ENCODE data around the gene NDUFS5. TPM values are rescaled to one million over a fixed set of nuclear protein-coding genes. Genes with fewer than 3 reads are reported as not detected.

The NDUFS5 gene
- total RNA-seq, 2 donors from 2014 or later: 295 to 349 TPM

GRCh38 chr1:39026866-39027507 is 837 bp downstream of the NDUFS5 start:
- H3K36me3 ChIP-seq (ENCODE audit: control insufficient read depth, insufficient read depth, low read length): peaks cover 32% of the 10 kb centered on the region
- H3K4me3 Mint-ChIP-seq: peak overlapping the region; percentile 81
- H3K27ac ChIP-seq (ENCODE audit: low read depth, low read length): peak overlapping the region; percentile 95
- H3K27ac Mint-ChIP-seq: peak overlapping the region; percentile 98
- TF ChIP-seq, protein P1, sequence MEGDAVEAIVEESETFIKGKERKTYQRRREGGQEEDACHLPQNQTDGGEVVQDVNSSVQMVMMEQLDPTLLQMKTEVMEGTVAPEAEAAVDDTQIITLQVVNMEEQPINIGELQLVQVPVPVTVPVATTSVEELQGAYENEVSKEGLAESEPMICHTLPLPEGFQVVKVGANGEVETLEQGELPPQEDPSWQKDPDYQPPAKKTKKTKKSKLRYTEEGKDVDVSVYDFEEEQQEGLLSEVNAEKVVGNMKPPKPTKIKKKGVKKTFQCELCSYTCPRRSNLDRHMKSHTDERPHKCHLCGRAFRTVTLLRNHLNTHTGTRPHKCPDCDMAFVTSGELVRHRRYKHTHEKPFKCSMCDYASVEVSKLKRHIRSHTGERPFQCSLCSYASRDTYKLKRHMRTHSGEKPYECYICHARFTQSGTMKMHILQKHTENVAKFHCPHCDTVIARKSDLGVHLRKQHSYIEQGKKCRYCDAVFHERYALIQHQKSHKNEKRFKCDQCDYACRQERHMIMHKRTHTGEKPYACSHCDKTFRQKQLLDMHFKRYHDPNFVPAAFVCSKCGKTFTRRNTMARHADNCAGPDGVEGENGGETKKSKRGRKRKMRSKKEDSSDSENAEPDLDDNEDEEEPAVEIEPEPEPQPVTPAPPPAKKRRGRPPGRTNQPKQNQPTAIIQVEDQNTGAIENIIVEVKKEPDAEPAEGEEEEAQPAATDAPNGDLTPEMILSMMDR (conservative IDR thresholded peaks at IDR 0.05): no peak
- no peaks in the 10 kb centered on the region for H3K4me1 ChIP-seq (ENCODE audit: control insufficient read depth, insufficient read depth, low read length)
- no peaks in the 10 kb centered on the region for H3K27me3 ChIP-seq (ENCODE audit: control insufficient read depth, insufficient read depth, low read length, poor library complexity, severe bottlenecking)
- peak overlapping the region; percentile 93 for H3K4me3 ChIP-seq (ENCODE audit: low read length)
- H3K27me3 Mint-ChIP-seq (ENCODE audit: insufficient read depth): peaks cover 3% of the 10 kb centered on the region
- 18 to 21% methylated on average over 16 to 24 of the region's 30 CpGs for WGBS, 2 experiments (ENCODE audit: insufficient coverage in 1 of 2, insufficient read length in 1 of 2)
- DNase-seq: no peak
- H3K4me1 Mint-ChIP-seq: peaks cover 5% of the 10 kb centered on the region
- H3K9ac ChIP-seq (ENCODE audit: extremely low read depth, low read length, poor library complexity, severe bottlenecking): peak overlapping the region; percentile 97
- H3K9me3 ChIP-seq (ENCODE audit: control insufficient read depth, low read length): no peaks in the 10 kb centered on the region
- peaks cover 35% of the 10 kb centered on the region for H3K36me3 Mint-ChIP-seq (ENCODE audit: low read depth)
- no peaks in the 10 kb centered on the region for H3K9me3 Mint-ChIP-seq

DNA sequence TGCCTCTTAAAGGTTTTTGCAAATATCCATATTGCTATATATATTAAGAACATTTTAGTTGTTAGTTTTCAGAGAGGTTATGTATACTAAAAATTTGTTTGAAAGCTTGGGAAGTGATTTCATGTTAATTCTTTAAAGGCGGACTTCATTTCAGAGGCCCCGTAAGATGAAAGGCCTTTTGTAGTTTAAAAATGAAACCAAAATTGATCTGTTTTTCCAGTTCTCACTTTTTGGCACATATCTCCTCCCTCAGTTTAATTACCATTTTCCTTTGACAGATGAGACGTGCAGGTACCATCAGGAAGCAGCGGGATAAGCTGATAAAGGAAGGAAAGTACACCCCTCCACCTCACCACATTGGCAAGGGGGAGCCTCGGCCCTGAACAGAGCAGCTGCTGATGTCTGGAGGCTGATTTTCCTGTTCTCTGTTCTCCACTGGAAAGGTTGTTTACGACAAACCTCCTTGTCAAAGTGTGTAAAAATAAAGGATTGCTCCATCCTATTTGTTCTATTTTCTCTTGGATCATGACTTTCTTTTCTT is 8.0 kb downstream of the NDUFS5 start:
- H3K9ac ChIP-seq (ENCODE audit: extremely low read depth, low read length, poor library complexity, severe bottlenecking): no peak overlapping the region
- H3K27me3 ChIP-seq (ENCODE audit: control insufficient read depth, insufficient read depth, low read length, poor library complexity, severe bottlenecking): no peaks in the 10 kb centered on the region
- Mint-ChIP-seq H3K4me3 (no peak overlapping the region), H3K9me3 (peaks cover 4% of the 10 kb centered on the region), H3K36me3 (ENCODE audit: low read depth) (peaks cover 82% of the 10 kb centered on the region), H3K27ac (no peak overlapping the region), H3K4me1 (no peaks in the 10 kb centered on the region), H3K27me3 (ENCODE audit: insufficient read depth) (no peaks in the 10 kb centered on the region)
- TF ChIP-seq, protein P1 (conservative IDR thresholded peaks at IDR 0.05): no peak
- no peaks in the 10 kb centered on the region for H3K4me1 ChIP-seq (ENCODE audit: control insufficient read depth, insufficient read depth, low read length)
- H3K27ac ChIP-seq (ENCODE audit: low read depth, low read length): no peak overlapping the region
- no peak for DNase-seq
- H3K4me3 ChIP-seq (ENCODE audit: low read length): no peak overlapping the region
- H3K9me3 ChIP-seq (ENCODE audit: control insufficient read depth, low read length): no peaks in the 10 kb centered on the region
- 92 to 98% methylated on average over 3 to 6 of the region's 6 CpGs for WGBS, 2 experiments (ENCODE audit: insufficient coverage in 1 of 2, insufficient read length in 1 of 2)
- peaks cover 74% of the 10 kb centered on the region for H3K36me3 ChIP-seq (ENCODE audit: control insufficient read depth, insufficient read depth, low read length)

DNA sequence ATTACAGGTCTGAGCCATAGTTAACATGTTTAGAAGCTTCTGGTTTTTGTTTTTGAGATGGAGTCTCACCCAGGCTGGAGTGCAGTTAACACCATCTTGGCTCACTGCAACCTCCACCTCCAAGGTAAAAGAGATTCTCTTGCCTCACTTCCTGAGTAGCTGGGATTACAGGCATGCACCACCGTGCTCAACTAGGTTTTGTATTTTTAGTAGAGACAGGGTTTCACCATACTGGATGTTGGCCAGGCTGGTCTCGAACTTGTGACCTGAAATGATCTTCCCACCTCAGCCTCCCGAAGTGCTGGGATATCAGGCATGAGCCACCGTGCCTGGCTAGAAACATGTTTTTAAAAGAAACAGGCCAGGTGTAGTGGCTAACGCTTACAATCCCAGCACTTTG is 10.5 kb downstream of the NDUFS5 start:
- peaks cover 4% of the 10 kb centered on the region for H3K9me3 Mint-ChIP-seq
- Histone ChIP-seq H3K9me3 (ENCODE audit: control insufficient read depth, low read length) (no peaks in the 10 kb centered on the region), H3K27ac (ENCODE audit: low read depth, low read length) (no peak overlapping the region), H3K4me3 (ENCODE audit: low read length) (no peak overlapping the region), H3K36me3 (ENCODE audit: control insufficient read depth, insufficient read depth, low read length) (peaks cover 62% of the 10 kb centered on the region), H3K9ac (ENCODE audit: extremely low read depth, low read length, poor library complexity, severe bottlenecking) (no peak overlapping the region), H3K4me1 (ENCODE audit: control insufficient read depth, insufficient read depth, low read length) (no peaks in the 10 kb centered on the region), H3K27me3 (ENCODE audit: control insufficient read depth, insufficient read depth, low read length, poor library complexity, severe bottlenecking) (no peaks in the 10 kb centered on the region)
- no peak overlapping the region for H3K4me3 Mint-ChIP-seq
- peak; percentile 19 for DNase-seq
- TF ChIP-seq, protein P1 (conservative IDR thresholded peaks at IDR 0.05): no peak
- H3K4me1 Mint-ChIP-seq: no peaks in the 10 kb centered on the region
- H3K27me3 Mint-ChIP-seq (ENCODE audit: insufficient read depth): no peaks in the 10 kb centered on the region
- WGBS, 2 experiments (ENCODE audit: insufficient coverage in 1 of 2, insufficient read length in 1 of 2): 90 to 97% methylated on average over 5 of the region's 5 CpGs
- peaks cover 67% of the 10 kb centered on the region for H3K36me3 Mint-ChIP-seq (ENCODE audit: low read depth)
- H3K27ac Mint-ChIP-seq: no peak overlapping the region

Data from endodermal cell (in vitro differentiated cells).